GM18507 (cell line): ENCODE measurements around the gene EOLA2.
"Not testable (repeated sequence)": the region's sequence is repeated elsewhere in the genome, so short reads cannot be mapped to it uniquely, and the experiment has no call there.

Experiments used
- DNase-seq: peaks from one replicate; pipeline ENCODE4 v3.0.0; 2011; ENCODE audit warnings: low read depth; ENCODE audit not compliant: insufficient read length; ENCODE audit errors: extremely low spot score
- FAIRE-seq: peaks from 2 replicates; lab custom pipeline; 2011; peaks lifted over from hg19 to GRCh38; lab: Jason Lieb, UNC

EOLA2 gene

GRCh38 chrX:149937328-149937727 lies 963 bp downstream of the EOLA2 start:
- peak; percentile 81 for FAIRE-seq

GRCh38 chrX:149933547-149933946 lies 4.7 kb downstream of the EOLA2 start:
- FAIRE-seq, DNase-seq: not testable (repeated sequence)

More at GRCh38 chrX:149937328-149937727, 963 bp downstream of the EOLA2 start:
- DNase-seq = not testable (repeated sequence)

- not testable (repeated sequence) for FAIRE-seq, DNase-seq
These were observed 5.3 kb downstream of the EOLA2 start for GRCh38 chrX:149932970-149933369.

- not testable (repeated sequence) for DNase-seq
- FAIRE-seq = peak; percentile 80
These were observed 6.1 kb downstream of the EOLA2 start for GRCh38 chrX:149932150-149932549.

GRCh38 chrX:149931355-149931754 lies 6.9 kb downstream of the EOLA2 start:
- FAIRE-seq, DNase-seq: not testable (repeated sequence)

- not testable (repeated sequence) for DNase-seq
- FAIRE-seq = peak; percentile 63
These were observed 8.9 kb downstream of the EOLA2 start, which contains the start of gene HSFX4 for GRCh38 chrX:149929400-149929799. TSS of gene HSFX4 (plus strand) at chrX:149929573. CDS start at chrX:149929645, 72 bp downstream.

GRCh38 chrX:149928635-149929034 lies 9.7 kb downstream of the EOLA2 start:
- DNase-seq, FAIRE-seq: not testable (repeated sequence)

- not testable (repeated sequence) for DNase-seq, FAIRE-seq
These were observed 10.4 kb downstream of the EOLA2 start for GRCh38 chrX:149927964-149928258.

GRCh38 chrX:149927245-149927963 lies 10.9 kb downstream of the EOLA2 start:
- FAIRE-seq = peak; percentile 85
- DNase-seq = not testable (repeated sequence)

- not testable (repeated sequence) for DNase-seq, FAIRE-seq
These were observed 13.9 kb downstream of the EOLA2 start for GRCh38 chrX:149924434-149924833.

- FAIRE-seq = not testable (repeated sequence)
These were observed 14.5 kb downstream of the EOLA2 start for GRCh38 chrX:149923836-149924235.

GRCh38 chrX:149916745-149917392 lies 21.4 kb downstream of the EOLA2 start:
- DNase-seq (no peak), FAIRE-seq (peak; percentile 50)

More at GRCh38 chrX:149923836-149924235, 14.5 kb downstream of the EOLA2 start:
- not testable (repeated sequence) for DNase-seq

- FAIRE-seq (no peak), DNase-seq (no peak)
These were observed 28.1 kb downstream of the EOLA2 start for GRCh38 chrX:149910178-149910695.

GRCh38 chrX:149909324-149910177 lies 28.7 kb downstream of the EOLA2 start:
- no peak for DNase-seq
- FAIRE-seq = no peak

GRCh38 chrX:149908727-149909126 lies 29.6 kb downstream of the EOLA2 start:
- DNase-seq = no peak
- FAIRE-seq = no peak

- DNase-seq = no peak
- FAIRE-seq = no peak
These were observed 30.0 kb downstream of the EOLA2 start for GRCh38 chrX:149908308-149908707.

GRCh38 chrX:149903889-149904748 lies 34.2 kb downstream of the EOLA2 start:
- FAIRE-seq (no peak), DNase-seq (no peak)

- FAIRE-seq = no peak
- no peak for DNase-seq
These were observed 39.7 kb downstream of the EOLA2 start for GRCh38 chrX:149898554-149898953.

GRCh38 chrX:149890828-149891227 lies 47.5 kb downstream of the EOLA2 start:
- DNase-seq, FAIRE-seq: not testable (repeated sequence)
